PFSK-1 (cell line): Measurements from ENCODE around the gene CHL1.

ENCODE experiments used
- FOXP2 ChIP-seq: optimal IDR thresholded peaks from 2 replicates; pipeline ENCODE3; 2011; ENCODE audit warnings: borderline replicate concordance, control low read depth, inconsistent platforms; ENCODE audit not compliant: insufficient read depth; ENCODE audit errors: extremely low read length, extremely low read depth
- POLR2AphosphoS5 ChIP-seq: IDR thresholded peaks from 2 replicates; pipeline ENCODE4 v1.6.1; 2012; ENCODE audit warnings: low read depth, mild to moderate bottlenecking, control low read depth, low read length, moderate library complexity
- SIN3A ChIP-seq: IDR thresholded peaks from 2 replicates; pipeline ENCODE4 v1.6.1; 2012; ENCODE audit warnings: mild to moderate bottlenecking, low read length, moderate library complexity, borderline replicate concordance; ENCODE audit not compliant: insufficient read depth
- TAF1 ChIP-seq: IDR thresholded peaks from 2 replicates; pipeline ENCODE4 v1.6.1; 2012; ENCODE audit warnings: low read length, control low read depth, borderline replicate concordance; ENCODE audit not compliant: insufficient read depth
- TF ChIP-seq, protein P1 (sequence below), 2 experiments: IDR thresholded peaks; 2 replicates each; pipeline versions ENCODE4 v1.6.1 to v1.8.0; 2011 to 2012; ENCODE audit warnings: low read depth in 2 of 2, low read length in 2 of 2, control low read depth in 1 of 2, inconsistent platforms in 1 of 2, mild to moderate bottlenecking in 1 of 2, moderate library complexity in 1 of 2; ENCODE audit not compliant: insufficient read depth in 1 of 2

DNA sequence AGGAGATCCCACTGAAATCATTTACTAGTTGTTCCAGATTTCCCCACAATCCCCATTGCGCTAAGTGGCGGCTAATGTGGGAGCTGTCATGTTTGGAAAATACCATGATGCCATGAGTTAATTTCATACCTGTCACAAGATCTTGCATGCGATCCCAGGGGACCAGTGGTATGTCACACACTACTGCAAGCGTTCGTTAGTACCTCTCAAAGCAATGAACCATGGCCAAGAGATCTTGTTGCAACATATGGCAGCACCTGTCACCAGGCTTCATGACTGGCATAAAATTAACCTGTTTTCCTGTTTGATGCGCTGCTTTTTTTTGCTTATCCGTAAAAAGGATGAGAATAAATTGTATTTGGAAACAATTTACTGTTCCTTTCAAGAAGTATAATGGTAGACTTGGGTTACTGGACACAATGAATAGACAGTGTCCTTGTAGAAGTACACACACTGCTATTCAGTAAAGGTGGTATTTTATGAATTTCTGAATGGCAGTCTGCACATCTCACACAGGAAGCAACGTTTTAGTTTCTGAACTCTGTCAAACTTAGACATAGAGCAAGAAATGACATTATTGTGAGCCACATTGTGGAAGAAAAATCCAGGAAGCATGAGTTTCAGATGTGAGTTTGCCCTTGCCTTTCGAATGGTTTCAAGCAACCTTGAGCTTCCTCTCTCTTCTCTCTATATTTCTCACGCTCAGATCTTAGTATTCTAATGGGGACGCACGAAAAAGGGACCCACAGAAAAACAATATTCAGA is 81.9 kb downstream of the CHL1 start:
- TF ChIP-seq, protein P1, sequence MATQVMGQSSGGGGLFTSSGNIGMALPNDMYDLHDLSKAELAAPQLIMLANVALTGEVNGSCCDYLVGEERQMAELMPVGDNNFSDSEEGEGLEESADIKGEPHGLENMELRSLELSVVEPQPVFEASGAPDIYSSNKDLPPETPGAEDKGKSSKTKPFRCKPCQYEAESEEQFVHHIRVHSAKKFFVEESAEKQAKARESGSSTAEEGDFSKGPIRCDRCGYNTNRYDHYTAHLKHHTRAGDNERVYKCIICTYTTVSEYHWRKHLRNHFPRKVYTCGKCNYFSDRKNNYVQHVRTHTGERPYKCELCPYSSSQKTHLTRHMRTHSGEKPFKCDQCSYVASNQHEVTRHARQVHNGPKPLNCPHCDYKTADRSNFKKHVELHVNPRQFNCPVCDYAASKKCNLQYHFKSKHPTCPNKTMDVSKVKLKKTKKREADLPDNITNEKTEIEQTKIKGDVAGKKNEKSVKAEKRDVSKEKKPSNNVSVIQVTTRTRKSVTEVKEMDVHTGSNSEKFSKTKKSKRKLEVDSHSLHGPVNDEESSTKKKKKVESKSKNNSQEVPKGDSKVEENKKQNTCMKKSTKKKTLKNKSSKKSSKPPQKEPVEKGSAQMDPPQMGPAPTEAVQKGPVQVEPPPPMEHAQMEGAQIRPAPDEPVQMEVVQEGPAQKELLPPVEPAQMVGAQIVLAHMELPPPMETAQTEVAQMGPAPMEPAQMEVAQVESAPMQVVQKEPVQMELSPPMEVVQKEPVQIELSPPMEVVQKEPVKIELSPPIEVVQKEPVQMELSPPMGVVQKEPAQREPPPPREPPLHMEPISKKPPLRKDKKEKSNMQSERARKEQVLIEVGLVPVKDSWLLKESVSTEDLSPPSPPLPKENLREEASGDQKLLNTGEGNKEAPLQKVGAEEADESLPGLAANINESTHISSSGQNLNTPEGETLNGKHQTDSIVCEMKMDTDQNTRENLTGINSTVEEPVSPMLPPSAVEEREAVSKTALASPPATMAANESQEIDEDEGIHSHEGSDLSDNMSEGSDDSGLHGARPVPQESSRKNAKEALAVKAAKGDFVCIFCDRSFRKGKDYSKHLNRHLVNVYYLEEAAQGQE (IDR thresholded peaks at IDR 0.05; ENCODE audit: insufficient read depth in 1 of 2, low read depth in 2 of 2, low read length in 2 of 2) = no peak
- TF ChIP-seq FOXP2 = no peak
- TF ChIP-seq POLR2AphosphoS5 = no peak
- TF ChIP-seq TAF1 = no peak
- TF ChIP-seq SIN3A = no peak
